H1 (cell line): ENCODE results near the gene ZNF385C. TPM values are rescaled to one million over a fixed set of nuclear protein-coding genes. Genes with fewer than 3 reads are reported as not detected.

Experiments
- CTCF ChIA-PET: fragments of 300-600 bp; sonication (Branson Sonifier 250); formaldehyde crosslinking; loops from one replicate; lab custom pipeline; 2021; ENCODE audit not compliant: partially characterized antibody; lab: Charles Lee
- POLR2A ChIA-PET: fragments of 300-600 bp; sonication (Branson Sonifier 250); formaldehyde crosslinking; loops from one replicate; lab custom pipeline; 2021; ENCODE audit warnings: inconsistent platforms; ENCODE audit not compliant: partially characterized antibody; lab: Charles Lee
- DNase-seq, 2 experiments: peaks; one replicate each; pipeline versions ENCODE4 v3.0.0 to v3.0.0-alpha.2; 2010 to 2022; ENCODE audit warnings: low spot score in 2 of 2, low read depth in 1 of 2, mixed read lengths in 1 of 2
- FAIRE-seq: peaks from 2 replicates; lab custom pipeline; 2011; peaks lifted over from hg19 to GRCh38; lab: Jason Lieb, UNC
- H2AFZ ChIP-seq: 2 replicates; pipeline ENCODE4 v1.8.1; 2012; ENCODE audit warnings: low read length, inconsistent platforms
- H2AK5ac ChIP-seq: 2 replicates; pipeline ENCODE4 v1.6.1; 2013; ENCODE audit warnings: low read depth, low read length
- H2BK120ac ChIP-seq: replicated peaks from 2 replicates; pipeline ENCODE3; 2013; ENCODE audit warnings: low read depth, low read length, inconsistent platforms
- H2BK12ac ChIP-seq: 2 replicates; pipeline ENCODE4 v1.6.1; 2013; ENCODE audit warnings: low read depth, low read length
- H2BK15ac ChIP-seq: 2 replicates; pipeline ENCODE4 v1.6.1; 2013; ENCODE audit warnings: low read length
- H2BK20ac ChIP-seq: 2 replicates; pipeline ENCODE4 v1.6.1; 2013; ENCODE audit warnings: low read length
- H2BK5ac ChIP-seq: 2 replicates; pipeline ENCODE4 v1.6.1; 2013; ENCODE audit warnings: low read depth, low read length
- H3K14ac ChIP-seq: 2 replicates; pipeline ENCODE4 v1.6.1; 2013; ENCODE audit warnings: inconsistent platforms; ENCODE audit not compliant: insufficient read length
- H3K18ac ChIP-seq: 2 replicates; pipeline ENCODE4 v1.6.1; 2013; ENCODE audit warnings: low read length; ENCODE audit errors: extremely low read depth
- H3K23ac ChIP-seq: 2 replicates; pipeline ENCODE4 v1.6.1; 2013; ENCODE audit warnings: inconsistent platforms; ENCODE audit not compliant: insufficient read length
- H3K23me2 ChIP-seq: 2 replicates; pipeline ENCODE4 v1.6.1; 2013; ENCODE audit warnings: low read depth, low read length
- H3K27ac ChIP-seq: 2 replicates; pipeline ENCODE4 v1.6.1; 2011; ENCODE audit warnings: low read depth, low read length, inconsistent platforms
- H3K27me3 ChIP-seq, 4 experiments: replicated peaks in 1 of 4; 1 replicate in 1 of 4; 2 replicates in 3 of 4; pipeline versions ENCODE4 v1.6.1 to v1.8.1; 2011 to 2013; ENCODE audit warnings: low read length in 3 of 4, mild to moderate bottlenecking in 3 of 4, inconsistent platforms in 2 of 4, mixed read lengths in 2 of 4, moderate library complexity in 1 of 4; ENCODE audit not compliant: control insufficient read depth in 3 of 4, insufficient read depth in 3 of 4; ENCODE audit errors: extremely low read depth in 1 of 4
- H3K36me3 ChIP-seq, 4 experiments: 2 replicates each; pipeline versions ENCODE4 v1.6.1 to v1.8.1; 2011 to 2013; ENCODE audit warnings: mild to moderate bottlenecking in 4 of 4, low read length in 3 of 4, moderate library complexity in 2 of 4, control low read depth in 1 of 4, inconsistent platforms in 1 of 4; ENCODE audit not compliant: insufficient read depth in 4 of 4, control insufficient read depth in 2 of 4
- H3K4ac ChIP-seq: replicated peaks from 2 replicates; pipeline ENCODE3; 2013; ENCODE audit warnings: low read length, low read depth, mixed read lengths, inconsistent platforms; ENCODE audit not compliant: insufficient read length
- H3K4me1 ChIP-seq, 4 experiments: replicated peaks in 1 of 4; 1 replicate in 1 of 4; 2 replicates in 3 of 4; pipeline versions ENCODE4 v1.6.1 to v1.8.1; 2011 to 2013; ENCODE audit warnings: low read length in 3 of 4, inconsistent platforms in 2 of 4, mixed read lengths in 1 of 4; ENCODE audit not compliant: insufficient read depth in 4 of 4, control insufficient read depth in 3 of 4
- H3K4me2 ChIP-seq, 2 experiments: 2 replicates each; pipeline versions ENCODE4 v1.6.1 to v1.8.1; 2011 to 2013; ENCODE audit warnings: low read depth in 2 of 2, low read length in 2 of 2, control low read depth in 1 of 2, inconsistent platforms in 1 of 2, mild to moderate bottlenecking in 1 of 2; ENCODE audit not compliant: insufficient read depth in 1 of 2
- H3K4me3 ChIP-seq, 4 experiments: fragments of 200-600, 300-600 bp in 1 of 4; sonication (generic), shearing (Covaris generic), sonication (Bioruptor Twin) in 1 of 4; 2 replicates each; pipeline versions ENCODE4 v1.5.1 to v1.8.1; 2011 to 2016; ENCODE audit warnings: low read length in 4 of 4, low read depth in 3 of 4, control low read depth in 2 of 4, inconsistent platforms in 2 of 4, mild to moderate bottlenecking in 2 of 4, mixed read lengths in 1 of 4, moderate library complexity in 1 of 4; ENCODE audit not compliant: insufficient read depth in 2 of 4; ENCODE audit errors: extremely low read depth in 1 of 4
- H3K56ac ChIP-seq: replicated peaks from 2 replicates; pipeline ENCODE3; 2013; ENCODE audit warnings: low read depth, mild to moderate bottlenecking, mixed read lengths, low read length, inconsistent platforms; ENCODE audit not compliant: insufficient read length
- H3K79me1 ChIP-seq: 2 replicates; pipeline ENCODE4 v1.6.1; 2013; ENCODE audit warnings: low read depth, low read length, control low read depth
- H3K79me2 ChIP-seq, 2 experiments: 2 replicates each; pipeline versions ENCODE4 v1.6.1 to v1.8.1; 2012 to 2013; ENCODE audit warnings: low read length in 2 of 2, mild to moderate bottlenecking in 2 of 2, inconsistent platforms in 1 of 2; ENCODE audit not compliant: insufficient read depth in 2 of 2, control insufficient read depth in 1 of 2
- H3K9ac ChIP-seq, 4 experiments: replicated peaks in 1 of 4; 1 replicate in 1 of 4; 2 replicates in 3 of 4; pipeline versions ENCODE4 v1.6.1 to v1.8.1; 2011 to 2013; ENCODE audit warnings: low read depth in 3 of 4, low read length in 3 of 4, control low read depth in 2 of 4, mild to moderate bottlenecking in 2 of 4, moderate library complexity in 2 of 4, inconsistent platforms in 1 of 4; ENCODE audit errors: extremely low read depth in 1 of 4
- H3K9me3 ChIP-seq, 2 experiments: 2 replicates each; pipeline versions ENCODE4 v1.6.1 to v1.8.1; 2012 to 2013; ENCODE audit warnings: mild to moderate bottlenecking in 2 of 2, moderate library complexity in 2 of 2, control low read depth in 1 of 2, inconsistent platforms in 1 of 2, low read depth in 1 of 2, low read length in 1 of 2, mixed read lengths in 1 of 2; ENCODE audit not compliant: insufficient read depth in 2 of 2
- H4K20me1 ChIP-seq, 2 experiments: replicated peaks in 1 of 2; 2 replicates each; pipeline versions ENCODE3 to v1.8.1; 2011 to 2013; ENCODE audit warnings: inconsistent platforms in 2 of 2, low read length in 2 of 2, mild to moderate bottlenecking in 1 of 2; ENCODE audit not compliant: insufficient read depth in 2 of 2, control insufficient read depth in 1 of 2
- H4K5ac ChIP-seq: 2 replicates; pipeline ENCODE4 v1.6.1; 2013; ENCODE audit warnings: low read length, low read depth, mixed read lengths, inconsistent platforms; ENCODE audit not compliant: insufficient read length
- H4K8ac ChIP-seq: 2 replicates; pipeline ENCODE4 v1.8.0; 2013; ENCODE audit warnings: mild to moderate bottlenecking, moderate library complexity, low read length, inconsistent platforms; ENCODE audit not compliant: insufficient read depth; ENCODE audit errors: extremely low read depth
- H4K91ac ChIP-seq: replicated peaks from 2 replicates; pipeline ENCODE3; 2013; ENCODE audit warnings: low read length, mixed read lengths, inconsistent platforms; ENCODE audit not compliant: insufficient read length
- CBX5 ChIP-seq: fragments of 300-800, 300-1000 bp; sonication (generic); IDR thresholded peaks from 2 replicates; pipeline ENCODE4 v1.7.1; 2016; ENCODE audit warnings: antibody characterized with exemption, low read length, low read depth
- CTBP2 ChIP-seq: IDR thresholded peaks from 2 replicates; pipeline ENCODE4 v1.7.0; 2011; ENCODE audit warnings: borderline replicate concordance, mild to moderate bottlenecking, moderate library complexity, mixed read lengths, low read length; ENCODE audit not compliant: insufficient read depth, insufficient read length
- JUN ChIP-seq: IDR thresholded peaks from 2 replicates; pipeline ENCODE4 v1.6.1; 2011; ENCODE audit warnings: low read depth, mild to moderate bottlenecking, improper control_type of control experiment, low read length
- NANOG ChIP-seq: IDR thresholded peaks from 2 replicates; pipeline ENCODE4 v1.6.1; 2011; ENCODE audit warnings: low read length, low read depth, mild to moderate bottlenecking, inconsistent platforms; ENCODE audit not compliant: insufficient read depth, poor library complexity, severe bottlenecking
- PHF8 ChIP-seq: fragments of 200-600 bp; sonication (generic); conservative IDR thresholded peaks from 2 replicates; pipeline ENCODE4 v1.7.1; 2012; ENCODE audit warnings: low read depth, mild to moderate bottlenecking, inconsistent platforms, low read length, moderate library complexity
- RAD21 ChIP-seq, 2 experiments: IDR thresholded peaks in 1 of 2; conservative IDR thresholded peaks in 1 of 2; 2 replicates each; pipeline ENCODE4 v1.6.1; 2011; ENCODE audit warnings: low read depth in 2 of 2, low read length in 2 of 2, improper control_type of control experiment in 1 of 2, inconsistent platforms in 1 of 2, mild to moderate bottlenecking in 1 of 2, moderate library complexity in 1 of 2
- SAP30 ChIP-seq: fragments of 300-600 bp; sonication (generic); IDR thresholded peaks from 2 replicates; pipeline ENCODE4 v1.7.1; 2012; ENCODE audit warnings: low read length, moderate library complexity, mild to moderate bottlenecking, inconsistent platforms; ENCODE audit not compliant: insufficient read depth, insufficient replicate concordance
- WGBS, 2 experiments: shearing (Covaris generic) in 1 of 2; methylation state at CpG; one replicate each; pipeline versions ENCODE4 v1.1.6 to v1.1.7; 2013 to 2015; ENCODE audit warnings: low lambda C conversion rate in 2 of 2, mixed read lengths in 2 of 2, inconsistent platforms in 1 of 2, low coverage in 1 of 2, missing lambda C conversion rate in 1 of 2; ENCODE audit not compliant: insufficient replicate concordance in 2 of 2, insufficient coverage in 1 of 2, insufficient read length in 1 of 2; ENCODE audit errors: extremely low coverage in 1 of 2, missing lambda C conversion rate in 1 of 2; 5-methylcytosine and 5-hydroxymethylcytosine counted together
- polyA plus RNA-seq, 7 experiments: library from polyadenylated mRNA; depleted of rRNA in 3 of 7; stranded (reverse) in 5 of 7; unstranded in 2 of 7; fragments of >200 nt in 5 of 7; fragments of 200-250 nt in 2 of 7; gene quantifications; 1 replicate in 5 of 7; 2 replicates in 1 of 7; 4 replicates in 1 of 7; pipeline versions ENCODE4 v1.2.1 to v1.2.3, GENCODE V29; 2011 to 2013; ENCODE audit warnings: missing spikeins in 2 of 7, mixed read lengths in 2 of 7
- total RNA-seq: library from RNA; stranded (reverse); fragmentation: NEBNext Ultra II Directional; extraction: Animal tissue kit (Norgen Biotek cat#: 25700); gene quantifications from 2 replicates; pipeline ENCODE4 v1.2.1, GENCODE V29; 2021

ZNF385C gene
- total and polyA plus RNA-seq, 2 of the 8 experiments (the other 6 are each of a cell fraction or from before 2014, with no cell fraction given): 3.9 to 6.1 TPM

GRCh38 chr17:42039794-42040763, 58.2 kb downstream of the ZNF385C start:
- H3K27me3 ChIP-seq: no peaks in the 10 kb centered on the region
- H3K79me1 ChIP-seq: no peaks in the 10 kb centered on the region
- H2BK120ac ChIP-seq: no peak overlapping the region
- H4K8ac ChIP-seq: no peak overlapping the region
- 93% methylated on average over 23 of the region's 77 CpGs; no CpG with 5 or more reads in 1 of the 2 experiments for WGBS, 2 experiments
- no peak overlapping the region for H2BK5ac ChIP-seq
- H2BK12ac ChIP-seq: no peak overlapping the region
- no peak overlapping the region for H2AFZ ChIP-seq
- H3K14ac ChIP-seq: no peak overlapping the region
- no peak for DNase-seq
- no peak overlapping the region for H4K91ac ChIP-seq
- CTCF ChIA-PET: interaction anchor here (0.7 to 38.8 kb wide), 12 partner anchors 9 to 269 kb away, joined by 3 to 1084 read pairs (median 8); partner anchors contain the start of genes DHX58, DNAJC7, HSPB9 and KAT2A
- no peak overlapping the region for H3K18ac ChIP-seq
- no peaks in the 10 kb centered on the region for H3K23me2 ChIP-seq
- H4K20me1 ChIP-seq: no peaks in the 10 kb centered on the region
- TF ChIP-seq JUN: no peak
- TF ChIP-seq NANOG: no peak
- TF ChIP-seq PHF8: no peak
- TF ChIP-seq SAP30: no peak
- TF ChIP-seq CTBP2: no peak
- TF ChIP-seq CBX5: no peak
- TF ChIP-seq RAD21 (IDR thresholded peaks at IDR 0.05 in 1 of 2, conservative IDR thresholded peaks at IDR 0.05 in 1 of 2; ENCODE audit: low read depth in 2 of 2, low read length in 2 of 2): no peak
- TF ChIP-seq, all 59 proteins: peak for 0
- Histone ChIP-seq H3K79me2 (no peaks in the 10 kb centered on the region), H3K56ac (no peak overlapping the region), H2BK15ac (no peak overlapping the region; the same call in 1 of the 2 replicates), H3K4me1 (peaks cover 0 to 6% (median 2%) of the 10 kb centered on the region in 4 experiments; a peak in 1 of 7 replicates), H2AK5ac (no peak overlapping the region), H3K27ac (no peak overlapping the region), H3K4me3 (no peak overlapping the region), H3K4ac (no peak overlapping the region), H3K23ac (no peak overlapping the region), H2BK20ac (no peak overlapping the region), H3K9ac (no peak overlapping the region), H3K9me3 (no peaks in the 10 kb centered on the region), H3K36me3 (no peaks in the 10 kb centered on the region), H4K5ac (no peak overlapping the region), H3K4me2 (no peak overlapping the region)
- FAIRE-seq: no peak
- POLR2A ChIA-PET: interaction anchor here (0.6 to 3.4 kb wide), 8 partner anchors 9 to 238 kb away, joined by 3 to 21 read pairs (median 4); partner anchors contain the start of gene ZNF385C
